Pancreas (tissue), 10 donors: ENCODE data around the gene CAPZB. TPM values are rescaled to one million over a fixed set of nuclear protein-coding genes. Genes with fewer than 3 reads are reported as not detected.

Source experiments
- ATAC-seq, 4 donors: fragments of 200-7000 bp; cut with Tn5 transposase; one replicate each; pipeline versions ENCODE4 v1.8.0 to v1.9.1; 2020; ENCODE audit warnings: mild to moderate bottlenecking in 4 of 4, moderate library complexity in 4 of 4
- DNase-seq, 6 donors: peaks; one replicate each; pipeline ENCODE4 v3.0.0-alpha.2; 2020
- FAIRE-seq: peaks from 2 replicates; lab custom pipeline; 2012; peaks lifted over from hg19 to GRCh38; lab: Jason Lieb, UNC
- H3K27ac ChIP-seq, 4 donors: fragments of 200-600 bp; sonication (generic); 1 replicate in 3 of 4; 2 replicates in 1 of 4; pipeline versions ENCODE4 v1.5.0 to v1.8.0; 2020
- H3K27me3 ChIP-seq, 4 donors: fragments of 200-600 bp; one replicate each; pipeline ENCODE4 v1.8.0; 2021
- H3K36me3 ChIP-seq, 3 donors: fragments of 200-600 bp; sonication (generic) in 1 of 3; one replicate each; pipeline versions ENCODE4 v1.5.0 to v1.8.0; 2020 to 2021
- H3K4me1 ChIP-seq, 3 donors: fragments of 200-600 bp; one replicate each; pipeline ENCODE4 v1.8.0; 2021
- H3K4me3 ChIP-seq, 4 donors: fragments of 200-600 bp; sonication (generic) in 2 of 4; one replicate each; pipeline versions ENCODE4 v1.5.0 to v1.8.0; 2020 to 2021
- H3K9me3 ChIP-seq, 4 donors: fragments of 200-600 bp; one replicate each; pipeline ENCODE4 v1.8.0; 2021
- CTCF ChIP-seq, 4 donors: fragments of 200-600 bp; sonication (generic) in 3 of 4; IDR thresholded peaks; one replicate each; pipeline versions ENCODE4 v1.5.0 to v1.8.0; 2021; ENCODE audit warnings: antibody characterized with exemption in 4 of 4
- WGBS, 2 donors: extraction: QIAGEN DNeasy Blood & Tissue Kit; methylation state at CpG; one replicate each; pipeline ENCODE4 v1.1.7; 2013; 5-methylcytosine and 5-hydroxymethylcytosine counted together
- intact Hi-C, 3 donors: fragments of 100-400 bp; cut with DNase I; formaldehyde crosslinking; loops; one replicate each; pipeline versions ENCODE4 v1.11.1 to v1.14.2; 2022
- polyA plus RNA-seq, 2 donors: library from polyadenylated mRNA; stranded (reverse); fragments of 200-250 nt; gene quantifications; one replicate each; pipeline ENCODE4 v1.2.3, GENCODE V29; 2013
- total RNA-seq, 6 donors: library from RNA; stranded (reverse); fragmentation: NEBNext Ultra II Directional in 4 of 6; extraction: Animal tissue kit (Norgen Biotek cat#: 25700) in 4 of 6; gene quantifications; one replicate each; pipeline versions ENCODE4 v1.2.1 to v1.2.4, GENCODE V29; 2021 to 2023
- donor health status: healthy with polysubstance abuse.
- donor health status: DM: no; HTN: no; CAD: no; lungs with moderate emphysema.
- donor health status: DM: no; HTN: no; CAD: no.
- donor health status: control.
- donor health status: control.
- donor health status: Bipolar disorder and iron deficiency.
- donor health status: DM: yes; HTN: yes; CAD: no.
- donor health status: DM: no; HTN: no; CAD: no.
- donor health status: DM: no; HTN: no; CAD: no.
- donor health status: DM: yes; HTN: yes; CAD: no.

Gene CAPZB
- total and polyA plus RNA-seq, 8 donors = 43.2 to 124 (median 74.9) TPM

DNA sequence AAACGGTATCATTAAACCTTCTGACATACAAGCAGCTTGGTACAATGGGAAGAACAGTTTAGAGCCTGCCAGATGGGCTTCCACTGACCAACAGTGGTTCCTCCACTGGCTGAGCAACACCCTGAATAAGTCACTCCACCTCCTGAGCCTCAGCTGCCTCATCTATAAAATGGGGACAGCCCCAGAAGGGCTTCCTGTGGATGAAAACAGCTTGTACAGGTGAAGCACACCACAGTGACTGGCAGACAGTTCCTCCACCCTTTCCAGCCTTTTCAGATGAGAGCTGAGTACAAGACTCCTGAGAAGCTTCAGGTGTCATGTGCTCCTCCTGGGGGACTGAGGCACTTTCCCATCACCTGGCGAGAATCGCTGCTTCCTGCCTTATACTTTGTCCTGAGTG, 2.1 kb downstream of the CAPZB start:
- intact Hi-C loops = loop anchor here in 1 of 3 donors (10.0 kb wide), 1 partner anchor 172 kb away; no protein-coding TSS in a partner anchor
- 62 to 63% methylated on average over 3 of the region's 3 CpGs for WGBS, 2 donors
- H3K27ac ChIP-seq = no peak overlapping the region
- H3K9me3 ChIP-seq = no peaks in the 10 kb centered on the region
- FAIRE-seq (no peak), ATAC-seq (no peak), DNase-seq (no peak)
- no peaks in the 10 kb centered on the region for H3K36me3 ChIP-seq
- TF ChIP-seq CTCF (IDR thresholded peaks at IDR 0.05) = no peak
- no peaks in the 10 kb centered on the region for H3K27me3 ChIP-seq
- H3K4me1 ChIP-seq = peaks cover 0 to 24% (median 13%) of the 10 kb centered on the region in 3 donors
- peak overlapping the region in 1 of 4 donors; percentile 100 for H3K4me3 ChIP-seq

GRCh38 chr1:19481826-19482398, 3.4 kb downstream of the CAPZB start:
- Histone ChIP-seq H3K36me3 (no peaks in the 10 kb centered on the region), H3K27ac (no peak overlapping the region), H3K9me3 (no peaks in the 10 kb centered on the region), H3K4me3 (no peak overlapping the region), H3K4me1 (peaks cover 0 to 26% (median 13%) of the 10 kb centered on the region in 3 donors), H3K27me3 (no peaks in the 10 kb centered on the region)
- no peak for TF ChIP-seq CTCF (IDR thresholded peaks at IDR 0.05)
- FAIRE-seq = no peak
- ATAC-seq = no peak
- intact Hi-C loops = loop anchor here in 1 of 3 donors (10.0 kb wide), 1 partner anchor 173 kb away; no protein-coding TSS in a partner anchor
- 77 to 78% methylated on average over 4 of the region's 4 CpGs for WGBS, 2 donors
- no peak for DNase-seq

- intact Hi-C loops = loop anchor here in 1 of 3 donors (10.0 kb wide), 1 partner anchor 175 kb away; no protein-coding TSS in a partner anchor
- H3K27me3 ChIP-seq = no peaks in the 10 kb centered on the region
- no peak for FAIRE-seq
- TF ChIP-seq CTCF (IDR thresholded peaks at IDR 0.05) = no peak
- no peak overlapping the region for H3K4me3 ChIP-seq
- DNase-seq = no peak
- H3K27ac ChIP-seq = no peak overlapping the region
- peaks cover 0 to 19% (median 13%) of the 10 kb centered on the region in 3 donors for H3K4me1 ChIP-seq
- no peaks in the 10 kb centered on the region for H3K9me3 ChIP-seq
- 86 to 90% methylated on average over 6 of the region's 6 CpGs for WGBS, 2 donors
- no peaks in the 10 kb centered on the region for H3K36me3 ChIP-seq
- no peak for ATAC-seq
Measured at GRCh38 chr1:19480282-19480681, 5.1 kb downstream of the CAPZB start.

DNA sequence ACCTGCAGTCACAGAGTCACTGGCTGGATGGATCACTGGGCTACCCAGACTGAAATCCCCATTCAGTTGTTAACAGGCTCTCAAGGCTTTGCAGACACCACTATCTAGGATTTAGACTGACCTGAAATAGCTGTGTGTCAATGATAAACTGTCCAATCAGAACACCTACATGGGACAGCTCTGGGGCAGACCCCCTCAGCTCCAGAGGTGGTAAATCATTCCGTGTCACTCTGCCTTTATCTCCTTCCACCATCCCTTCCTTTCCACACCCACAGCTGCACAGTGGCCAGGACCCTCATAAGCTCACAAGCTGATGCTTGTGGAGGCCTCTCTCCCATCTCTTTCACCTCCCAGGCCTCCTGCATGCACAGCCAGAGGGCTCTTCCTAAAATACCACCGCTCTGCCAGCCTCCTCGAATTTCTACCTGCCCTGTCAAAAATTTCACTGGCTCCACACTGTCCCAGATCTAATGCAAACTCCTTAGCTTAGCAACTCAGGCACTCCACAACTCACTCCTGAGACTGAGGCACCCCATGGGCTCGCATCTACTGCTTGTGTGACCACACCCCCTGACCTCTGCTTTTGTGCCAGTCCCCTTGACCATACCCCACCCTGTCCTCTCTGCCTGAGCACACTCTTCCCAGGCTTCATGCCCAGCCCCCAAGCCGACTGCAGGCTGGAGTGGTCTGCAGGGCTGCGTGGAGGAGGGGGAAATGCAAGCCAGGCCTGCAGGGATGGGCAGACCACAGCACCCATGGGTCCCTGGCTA, 5.8 kb downstream of the CAPZB start:
- no peaks in the 10 kb centered on the region for H3K36me3 ChIP-seq
- H3K27ac ChIP-seq = no peak overlapping the region
- H3K9me3 ChIP-seq = no peaks in the 10 kb centered on the region
- WGBS, 2 donors = 66 to 69% methylated on average over 6 of the region's 6 CpGs
- intact Hi-C loops = loop anchor here in 1 of 3 donors (10.0 kb wide), 1 partner anchor 175 kb away; no protein-coding TSS in a partner anchor
- H3K4me3 ChIP-seq = no peak overlapping the region
- FAIRE-seq = no peak
- no peak for ATAC-seq
- DNase-seq = no peak
- no peaks in the 10 kb centered on the region for H3K27me3 ChIP-seq
- peaks cover 0 to 19% (median 13%) of the 10 kb centered on the region in 3 donors for H3K4me1 ChIP-seq
- no peak for TF ChIP-seq CTCF (IDR thresholded peaks at IDR 0.05)
